Activated CD4-positive, alpha-beta T cell treated with anti-CD3 and anti-CD28 coated beads for 1 hour (primary cell): ENCODE data around the gene NCMAP.
"Not testable (repeated sequence)": the region's sequence is repeated elsewhere in the genome, so short reads cannot be mapped to it uniquely, and the experiment has no call there.

Source experiments
- DNase-seq: peaks from one replicate; pipeline ENCODE4 v3.0.0-alpha.2; 2020

NCMAP gene

GRCh38 chr1:24544239-24544638 is 11.6 kb upstream of the NCMAP start:
- no peak for DNase-seq

GRCh38 chr1:24545662-24546061 is 10.2 kb upstream of the NCMAP start:
- no peak for DNase-seq

GRCh38 chr1:24547195-24547594 is 8.7 kb upstream of the NCMAP start:
- no peak for DNase-seq

- DNase-seq = no peak
These were observed 7.8 kb upstream of the NCMAP start for GRCh38 chr1:24548070-24548469.

- not testable (repeated sequence) for DNase-seq
These were observed 6.7 kb upstream of the NCMAP start for GRCh38 chr1:24549210-24549609.

- DNase-seq = no peak
These were observed 4.5 kb upstream of the NCMAP start for GRCh38 chr1:24551290-24551959.

GRCh38 chr1:24551960-24552571 is 3.8 kb upstream of the NCMAP start:
- DNase-seq = no peak

- DNase-seq = no peak
These were observed 2.0 kb upstream of the NCMAP start for GRCh38 chr1:24553931-24554330.

GRCh38 chr1:24554714-24555113 is 1.2 kb upstream of the NCMAP start:
- no peak for DNase-seq

GRCh38 chr1:24556414-24556795 is 518 bp downstream of the NCMAP start:
- DNase-seq = no peak

- DNase-seq = no peak
These were observed 1.3 kb downstream of the NCMAP start for GRCh38 chr1:24557220-24557619.

- DNase-seq = no peak
These were observed 1.8 kb downstream of the NCMAP start for GRCh38 chr1:24557711-24558131.

GRCh38 chr1:24558455-24558854 is 2.6 kb downstream of the NCMAP start:
- DNase-seq = no peak

GRCh38 chr1:24558902-24559791 is 3.3 kb downstream of the NCMAP start:
- no peak for DNase-seq

GRCh38 chr1:24560361-24560760 is 4.5 kb downstream of the NCMAP start:
- no peak for DNase-seq

- no peak for DNase-seq
These were observed 6.7 kb downstream of the NCMAP start for GRCh38 chr1:24562625-24563024.

GRCh38 chr1:24564695-24565094 is 8.8 kb downstream of the NCMAP start:
- no peak for DNase-seq

- no peak for DNase-seq
These were observed 10.5 kb downstream of the NCMAP start for GRCh38 chr1:24566236-24566867.

GRCh38 chr1:24567792-24568388 is 12.0 kb downstream of the NCMAP start:
- DNase-seq = no peak

- DNase-seq = no peak
These were observed 12.6 kb downstream of the NCMAP start for GRCh38 chr1:24568475-24568874.

GRCh38 chr1:24570265-24571125 is 14.6 kb downstream of the NCMAP start:
- no peak for DNase-seq

- no peak for DNase-seq
These were observed 16.4 kb downstream of the NCMAP start for GRCh38 chr1:24572301-24572700.
